Measurements from ENCODE around the gene CDKN2AIPNL. TPM values are rescaled to one million over a fixed set of nuclear protein-coding genes. Genes with fewer than 3 reads are reported as not detected.
A peak's percentile ranks its signal among the peaks of the same experiment; 100 is the strongest.

Gene CDKN2AIPNL
- total and polyA plus RNA-seq, 2 of the 13 experiments (the other 11 are each of a cell fraction or from before 2014, with no cell fraction given), result 17.4 to 46.5 TPM

DNA sequence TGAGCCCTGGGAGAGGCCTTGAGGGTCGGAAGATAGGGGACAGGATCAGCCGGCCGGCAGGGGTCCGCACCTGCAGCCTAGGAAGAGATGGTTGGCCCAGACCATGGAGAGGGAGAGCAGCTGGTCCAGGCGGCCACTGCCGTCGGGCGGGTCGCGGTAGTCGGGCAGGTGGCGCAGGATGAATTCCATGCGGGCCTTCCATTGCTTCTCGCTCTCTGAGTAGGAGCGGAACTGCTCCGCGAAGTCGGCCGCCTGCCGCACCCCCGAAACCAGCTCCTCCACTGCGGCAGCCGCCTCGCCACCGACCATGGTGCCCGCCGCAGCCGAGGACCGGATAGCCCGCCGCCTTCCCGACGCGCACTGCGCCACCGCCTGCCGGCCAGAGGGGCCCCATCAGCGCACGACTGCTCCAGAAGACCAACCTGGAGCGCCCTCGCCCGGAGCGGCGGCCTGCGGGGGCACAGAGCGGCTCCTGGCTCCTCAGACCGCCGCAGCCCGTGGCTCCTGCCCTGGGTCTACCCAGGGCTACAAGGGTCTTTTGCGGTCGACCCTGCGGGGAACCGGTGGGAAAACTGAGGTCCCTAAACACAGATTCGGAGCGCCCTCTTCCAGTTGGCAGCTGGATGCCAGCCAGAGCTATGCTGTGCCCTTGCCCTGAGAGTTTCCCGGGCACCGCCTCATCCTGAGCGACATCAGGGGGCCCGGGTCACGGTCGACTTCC is at the start of gene CDKN2AIPNL (continued):
- no peak for TF ChIP-seq KDM6A (CRISPR knock-in tag; IDR thresholded peaks at IDR 0.05; ENCODE audit: low read depth)
- no peak for TF ChIP-seq MAFK (conservative IDR thresholded peaks at IDR 0.05 in 1 of 2, IDR thresholded peaks at IDR 0.05 in 1 of 2; ENCODE audit: low read length in 2 of 2)
- TF ChIP-seq NR2F1 (CRISPR knock-in tag; IDR thresholded peaks at IDR 0.05), result no peak
- peak; percentile 96 for TF ChIP-seq TAF1 (CRISPR knock-in tag; IDR thresholded peaks at IDR 0.05)
- peak; percentile 95 for TF ChIP-seq HOXA3 (CRISPR knock-in tag; IDR thresholded peaks at IDR 0.05)
- no peak for TF ChIP-seq ZNF75D (CRISPR knock-in tag; IDR thresholded peaks at IDR 0.05; ENCODE audit: borderline replicate concordance)
- TF ChIP-seq, protein P1, sequence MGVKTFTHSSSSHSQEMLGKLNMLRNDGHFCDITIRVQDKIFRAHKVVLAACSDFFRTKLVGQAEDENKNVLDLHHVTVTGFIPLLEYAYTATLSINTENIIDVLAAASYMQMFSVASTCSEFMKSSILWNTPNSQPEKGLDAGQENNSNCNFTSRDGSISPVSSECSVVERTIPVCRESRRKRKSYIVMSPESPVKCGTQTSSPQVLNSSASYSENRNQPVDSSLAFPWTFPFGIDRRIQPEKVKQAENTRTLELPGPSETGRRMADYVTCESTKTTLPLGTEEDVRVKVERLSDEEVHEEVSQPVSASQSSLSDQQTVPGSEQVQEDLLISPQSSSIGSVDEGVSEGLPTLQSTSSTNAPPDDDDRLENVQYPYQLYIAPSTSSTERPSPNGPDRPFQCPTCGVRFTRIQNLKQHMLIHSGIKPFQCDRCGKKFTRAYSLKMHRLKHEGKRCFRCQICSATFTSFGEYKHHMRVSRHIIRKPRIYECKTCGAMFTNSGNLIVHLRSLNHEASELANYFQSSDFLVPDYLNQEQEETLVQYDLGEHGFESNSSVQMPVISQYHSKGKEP (CRISPR knock-in tag; IDR thresholded peaks at IDR 0.05), result no peak
- TF ChIP-seq, protein P2, sequence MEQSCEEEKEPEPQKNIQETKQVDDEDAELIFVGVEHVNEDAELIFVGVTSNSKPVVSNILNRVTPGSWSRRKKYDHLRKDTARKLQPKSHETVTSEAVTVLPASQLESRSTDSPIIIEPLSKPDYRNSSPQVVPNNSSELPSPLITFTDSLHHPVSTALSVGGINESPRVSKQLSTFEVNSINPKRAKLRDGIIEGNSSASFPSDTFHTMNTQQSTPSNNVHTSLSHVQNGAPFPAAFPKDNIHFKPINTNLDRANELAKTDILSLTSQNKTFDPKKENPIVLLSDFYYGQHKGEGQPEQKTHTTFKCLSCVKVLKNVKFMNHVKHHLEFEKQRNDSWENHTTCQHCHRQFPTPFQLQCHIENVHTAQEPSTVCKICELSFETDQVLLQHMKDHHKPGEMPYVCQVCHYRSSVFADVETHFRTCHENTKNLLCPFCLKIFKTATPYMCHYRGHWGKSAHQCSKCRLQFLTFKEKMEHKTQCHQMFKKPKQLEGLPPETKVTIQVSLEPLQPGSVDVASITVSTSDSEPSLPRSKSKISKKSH (CRISPR knock-in tag; IDR thresholded peaks at IDR 0.05; ENCODE audit: borderline replicate concordance), result no peak; the same call in 1 of the 2 replicates
- no peak for TF ChIP-seq ZFP82 (CRISPR knock-in tag; IDR thresholded peaks at IDR 0.05; ENCODE audit: borderline replicate concordance)
- no peak for TF ChIP-seq ZNF234 (CRISPR knock-in tag; conservative IDR thresholded peaks at IDR 0.05)
- TF ChIP-seq FOXA3 (CRISPR knock-in tag; IDR thresholded peaks at IDR 0.05), result peak; percentile 80
- TF ChIP-seq ERF (CRISPR knock-in tag; IDR thresholded peaks at IDR 0.05), result peak; percentile 96
- TF ChIP-seq AGO1 (IDR thresholded peaks at IDR 0.05; ENCODE audit: low read depth, low read length, poor library complexity, severe bottlenecking), result no peak
- peak; percentile 29; the same call in 1 of the 2 replicates for TF ChIP-seq ZNF44 (CRISPR knock-in tag; IDR thresholded peaks at IDR 0.05)
- TF ChIP-seq, protein P3, sequence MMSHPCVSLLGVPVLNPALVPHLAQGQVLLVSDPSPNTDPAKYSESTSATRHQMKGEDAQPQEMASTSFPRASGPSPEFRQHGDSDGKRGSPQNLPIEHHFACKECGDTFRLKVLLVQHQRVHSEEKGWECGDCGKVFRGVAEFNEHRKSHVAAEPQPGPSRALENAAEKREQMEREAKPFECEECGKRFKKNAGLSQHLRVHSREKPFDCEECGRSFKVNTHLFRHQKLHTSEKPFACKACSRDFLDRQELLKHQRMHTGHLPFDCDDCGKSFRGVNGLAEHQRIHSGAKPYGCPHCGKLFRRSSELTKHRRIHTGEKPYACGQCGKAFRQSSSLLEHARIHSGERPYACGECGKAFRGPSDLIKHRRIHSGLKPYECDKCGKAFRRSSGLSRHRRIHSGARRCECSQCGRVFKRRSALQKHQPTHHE (CRISPR knock-in tag; IDR thresholded peaks at IDR 0.05; ENCODE audit: borderline replicate concordance), result no peak
- TF ChIP-seq, protein P4, sequence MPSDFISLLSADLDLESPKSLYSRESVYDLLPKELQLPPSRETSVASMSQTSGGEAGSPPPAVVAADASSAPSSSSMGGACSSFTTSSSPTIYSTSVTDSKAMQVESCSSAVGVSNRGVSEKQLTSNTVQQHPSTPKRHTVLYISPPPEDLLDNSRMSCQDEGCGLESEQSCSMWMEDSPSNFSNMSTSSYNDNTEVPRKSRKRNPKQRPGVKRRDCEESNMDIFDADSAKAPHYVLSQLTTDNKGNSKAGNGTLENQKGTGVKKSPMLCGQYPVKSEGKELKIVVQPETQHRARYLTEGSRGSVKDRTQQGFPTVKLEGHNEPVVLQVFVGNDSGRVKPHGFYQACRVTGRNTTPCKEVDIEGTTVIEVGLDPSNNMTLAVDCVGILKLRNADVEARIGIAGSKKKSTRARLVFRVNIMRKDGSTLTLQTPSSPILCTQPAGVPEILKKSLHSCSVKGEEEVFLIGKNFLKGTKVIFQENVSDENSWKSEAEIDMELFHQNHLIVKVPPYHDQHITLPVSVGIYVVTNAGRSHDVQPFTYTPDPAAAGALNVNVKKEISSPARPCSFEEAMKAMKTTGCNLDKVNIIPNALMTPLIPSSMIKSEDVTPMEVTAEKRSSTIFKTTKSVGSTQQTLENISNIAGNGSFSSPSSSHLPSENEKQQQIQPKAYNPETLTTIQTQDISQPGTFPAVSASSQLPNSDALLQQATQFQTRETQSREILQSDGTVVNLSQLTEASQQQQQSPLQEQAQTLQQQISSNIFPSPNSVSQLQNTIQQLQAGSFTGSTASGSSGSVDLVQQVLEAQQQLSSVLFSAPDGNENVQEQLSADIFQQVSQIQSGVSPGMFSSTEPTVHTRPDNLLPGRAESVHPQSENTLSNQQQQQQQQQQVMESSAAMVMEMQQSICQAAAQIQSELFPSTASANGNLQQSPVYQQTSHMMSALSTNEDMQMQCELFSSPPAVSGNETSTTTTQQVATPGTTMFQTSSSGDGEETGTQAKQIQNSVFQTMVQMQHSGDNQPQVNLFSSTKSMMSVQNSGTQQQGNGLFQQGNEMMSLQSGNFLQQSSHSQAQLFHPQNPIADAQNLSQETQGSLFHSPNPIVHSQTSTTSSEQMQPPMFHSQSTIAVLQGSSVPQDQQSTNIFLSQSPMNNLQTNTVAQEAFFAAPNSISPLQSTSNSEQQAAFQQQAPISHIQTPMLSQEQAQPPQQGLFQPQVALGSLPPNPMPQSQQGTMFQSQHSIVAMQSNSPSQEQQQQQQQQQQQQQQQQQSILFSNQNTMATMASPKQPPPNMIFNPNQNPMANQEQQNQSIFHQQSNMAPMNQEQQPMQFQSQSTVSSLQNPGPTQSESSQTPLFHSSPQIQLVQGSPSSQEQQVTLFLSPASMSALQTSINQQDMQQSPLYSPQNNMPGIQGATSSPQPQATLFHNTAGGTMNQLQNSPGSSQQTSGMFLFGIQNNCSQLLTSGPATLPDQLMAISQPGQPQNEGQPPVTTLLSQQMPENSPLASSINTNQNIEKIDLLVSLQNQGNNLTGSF (CRISPR knock-in tag; IDR thresholded peaks at IDR 0.05), result no peak; the same call in 1 of the 2 replicates
- peak; percentile 95 for TF ChIP-seq YEATS2 (CRISPR knock-in tag; IDR thresholded peaks at IDR 0.05; ENCODE audit: borderline replicate concordance)
- peak; percentile 90; the same call in 1 of the 2 replicates for TF ChIP-seq ZNF230 (CRISPR knock-in tag; IDR thresholded peaks at IDR 0.05)
- TF ChIP-seq, protein P5, sequence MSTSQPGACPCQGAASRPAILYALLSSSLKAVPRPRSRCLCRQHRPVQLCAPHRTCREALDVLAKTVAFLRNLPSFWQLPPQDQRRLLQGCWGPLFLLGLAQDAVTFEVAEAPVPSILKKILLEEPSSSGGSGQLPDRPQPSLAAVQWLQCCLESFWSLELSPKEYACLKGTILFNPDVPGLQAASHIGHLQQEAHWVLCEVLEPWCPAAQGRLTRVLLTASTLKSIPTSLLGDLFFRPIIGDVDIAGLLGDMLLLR (CRISPR knock-in tag; IDR thresholded peaks at IDR 0.05), result peak; percentile 79; the same call in 1 of the 2 replicates

Measured in HepG2 (cell line).